Parathyroid adenoma (tissue), 2 donors: ENCODE measurements around the gene CSRNP2.
"Not testable (repeated sequence)": the region's sequence is repeated elsewhere in the genome, so short reads cannot be mapped to it uniquely, and the experiment has no call there.

Experiments
- H2AFZ ChIP-seq: fragments of 300-600 bp; sonication (generic); one replicate; pipeline ENCODE4 v1.7.0; 2017; ENCODE audit warnings: antibody characterized with exemption, mild to moderate bottlenecking
- H3K27ac ChIP-seq: fragments of 300-600 bp; sonication (generic); one replicate; pipeline ENCODE4 v1.7.0; 2017
- H3K27me3 ChIP-seq: fragments of 300-600 bp; sonication (generic); one replicate; pipeline ENCODE4 v1.7.0; 2017; ENCODE audit warnings: low read length; ENCODE audit not compliant: control insufficient read depth, insufficient read depth
- H3K36me3 ChIP-seq: fragments of 300-600 bp; sonication (generic); one replicate; pipeline ENCODE4 v1.7.0; 2017; ENCODE audit warnings: low read length; ENCODE audit not compliant: control insufficient read depth, insufficient read depth
- H3K4me1 ChIP-seq: fragments of 300-600 bp; sonication (generic); one replicate; pipeline ENCODE4 v1.7.0; 2017; ENCODE audit warnings: control low read depth
- H3K4me2 ChIP-seq: fragments of 300-600 bp; sonication (generic); one replicate; pipeline ENCODE4 v1.7.0; 2017; ENCODE audit warnings: low read length
- H3K4me3 ChIP-seq: fragments of 300-600 bp; sonication (generic); one replicate; pipeline ENCODE4 v1.7.0; 2017; ENCODE audit warnings: low read depth, low read length
- H3K79me2 ChIP-seq: fragments of 300-600 bp; sonication (generic); one replicate; pipeline ENCODE4 v1.7.0; 2017; ENCODE audit warnings: control low read depth
- H3K9ac ChIP-seq: fragments of 300-600 bp; sonication (generic); one replicate; pipeline ENCODE4 v1.7.0; 2017; ENCODE audit warnings: mild to moderate bottlenecking
- H3K9me3 ChIP-seq: fragments of 300-600 bp; sonication (generic); one replicate; pipeline ENCODE4 v1.7.0; 2017; ENCODE audit warnings: low read length; ENCODE audit not compliant: control insufficient read depth
- TF ChIP-seq, protein P1 (sequence below): fragments of 300-600 bp; sonication (generic); IDR thresholded peaks from one replicate; pipeline ENCODE4 v1.7.0; 2017; ENCODE audit warnings: antibody characterized with exemption, mild to moderate bottlenecking
- donor health status: primary hyperparathyroidism.

The CSRNP2 gene

DNA sequence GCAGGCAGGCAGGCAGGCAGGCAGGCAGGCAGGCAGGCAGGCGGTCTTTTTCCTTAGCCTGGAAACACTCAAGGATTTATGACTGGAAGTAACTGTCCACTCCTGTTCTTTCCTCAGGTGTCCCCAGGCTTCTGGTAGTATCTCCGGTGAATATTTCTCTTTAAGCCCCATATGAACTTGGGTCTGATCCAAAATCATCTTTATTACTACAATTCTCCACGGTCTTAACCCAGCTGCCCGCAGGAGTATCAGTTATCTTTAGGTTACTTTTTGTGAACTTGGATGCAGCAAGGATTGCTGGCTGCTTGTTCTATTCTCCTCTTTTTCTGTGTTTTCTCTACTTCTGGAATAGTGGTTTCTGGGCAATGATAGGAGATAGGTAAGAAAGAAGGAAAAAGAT lies 3.3 kb downstream of the CSRNP2 start:
- peaks cover 9% of the 10 kb centered on the region for H3K4me1 ChIP-seq
- H3K4me2 ChIP-seq = no peak overlapping the region
- TF ChIP-seq, protein P1, sequence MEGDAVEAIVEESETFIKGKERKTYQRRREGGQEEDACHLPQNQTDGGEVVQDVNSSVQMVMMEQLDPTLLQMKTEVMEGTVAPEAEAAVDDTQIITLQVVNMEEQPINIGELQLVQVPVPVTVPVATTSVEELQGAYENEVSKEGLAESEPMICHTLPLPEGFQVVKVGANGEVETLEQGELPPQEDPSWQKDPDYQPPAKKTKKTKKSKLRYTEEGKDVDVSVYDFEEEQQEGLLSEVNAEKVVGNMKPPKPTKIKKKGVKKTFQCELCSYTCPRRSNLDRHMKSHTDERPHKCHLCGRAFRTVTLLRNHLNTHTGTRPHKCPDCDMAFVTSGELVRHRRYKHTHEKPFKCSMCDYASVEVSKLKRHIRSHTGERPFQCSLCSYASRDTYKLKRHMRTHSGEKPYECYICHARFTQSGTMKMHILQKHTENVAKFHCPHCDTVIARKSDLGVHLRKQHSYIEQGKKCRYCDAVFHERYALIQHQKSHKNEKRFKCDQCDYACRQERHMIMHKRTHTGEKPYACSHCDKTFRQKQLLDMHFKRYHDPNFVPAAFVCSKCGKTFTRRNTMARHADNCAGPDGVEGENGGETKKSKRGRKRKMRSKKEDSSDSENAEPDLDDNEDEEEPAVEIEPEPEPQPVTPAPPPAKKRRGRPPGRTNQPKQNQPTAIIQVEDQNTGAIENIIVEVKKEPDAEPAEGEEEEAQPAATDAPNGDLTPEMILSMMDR = no peak
- no peaks in the 10 kb centered on the region for H3K27me3 ChIP-seq
- no peak overlapping the region for H2AFZ ChIP-seq
- no peak overlapping the region for H3K9ac ChIP-seq
- no peak overlapping the region for H3K27ac ChIP-seq
- no peaks in the 10 kb centered on the region for H3K9me3 ChIP-seq
- no peak overlapping the region for H3K4me3 ChIP-seq
- H3K36me3 ChIP-seq = no peaks in the 10 kb centered on the region
- H3K79me2 ChIP-seq = peaks cover 7% of the 10 kb centered on the region

DNA sequence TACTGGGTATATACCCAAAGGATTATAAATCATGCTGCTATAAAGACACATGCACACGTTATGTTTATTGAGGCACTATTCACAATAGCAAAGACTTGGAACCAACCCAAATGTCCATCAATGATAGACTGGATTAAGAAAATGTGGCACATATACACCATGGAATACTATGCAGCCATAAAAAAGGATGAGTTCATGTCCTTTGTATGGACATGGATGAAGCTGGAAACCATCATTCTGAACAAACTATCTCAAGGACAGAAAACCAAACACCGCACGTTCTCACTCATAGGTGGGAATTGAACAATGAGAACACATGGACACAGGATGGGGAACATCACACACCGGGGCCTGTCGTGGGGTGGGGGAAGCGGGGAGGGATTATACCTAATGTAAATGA lies 4.5 kb downstream of the CSRNP2 start:
- not testable (repeated sequence) for H3K9ac ChIP-seq, H3K4me3 ChIP-seq, H2AFZ ChIP-seq, H3K4me2 ChIP-seq, H3K36me3 ChIP-seq, H3K27me3 ChIP-seq, H3K4me1 ChIP-seq, H3K27ac ChIP-seq, H3K9me3 ChIP-seq
- H3K79me2 ChIP-seq = peaks cover 13% of the 10 kb centered on the region

DNA sequence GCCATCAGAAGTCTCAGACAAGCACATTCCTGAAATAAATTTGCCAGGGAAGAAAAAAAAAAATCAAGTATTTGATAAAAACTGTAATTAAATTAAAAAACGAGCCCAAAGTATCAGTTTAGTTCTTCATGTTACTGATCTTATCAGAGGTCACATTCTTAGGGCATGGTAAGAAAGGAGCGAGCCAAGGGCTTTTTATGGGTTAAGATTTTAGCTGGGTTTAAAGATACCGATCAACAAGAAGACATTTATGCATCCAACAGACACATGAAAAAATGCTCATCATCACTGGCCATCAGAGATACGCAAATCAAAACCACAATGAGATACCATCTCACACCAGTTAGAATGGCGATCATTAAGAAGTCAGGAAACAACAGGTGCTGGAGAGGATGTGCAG lies 5.0 kb downstream of the CSRNP2 start:
- H3K4me1 ChIP-seq, H3K9me3 ChIP-seq, H3K36me3 ChIP-seq, H3K4me3 ChIP-seq, H3K9ac ChIP-seq, H2AFZ ChIP-seq, H3K27me3 ChIP-seq: not testable (repeated sequence)
- Histone ChIP-seq H3K4me2 (peak overlapping the region; percentile 54), H3K79me2 (peaks cover 13% of the 10 kb centered on the region), H3K27ac (peak overlapping the region; percentile 2)

DNA sequence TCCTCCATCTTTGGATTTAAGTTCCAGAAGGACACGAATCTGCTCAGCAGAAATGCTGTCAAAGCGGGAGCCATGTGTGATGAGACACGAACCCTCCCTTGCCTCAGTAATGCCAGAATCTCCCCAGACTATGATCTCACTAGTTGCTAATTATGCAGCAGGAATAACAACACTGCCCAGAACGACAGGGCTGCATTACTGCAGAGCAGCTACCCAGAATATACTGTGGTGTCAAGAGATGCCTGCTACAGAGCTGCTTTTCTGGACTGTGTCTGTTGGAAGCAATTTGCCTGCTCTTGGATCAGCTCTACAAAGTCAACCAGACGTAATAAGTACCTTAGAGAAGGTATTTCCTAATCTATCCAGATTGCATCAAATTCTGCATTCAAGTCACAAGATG lies 5.5 kb downstream of the CSRNP2 start:
- H3K36me3 ChIP-seq = no peaks in the 10 kb centered on the region
- no peak overlapping the region for H3K9ac ChIP-seq
- peak overlapping the region; percentile 54 for H3K4me2 ChIP-seq
- peaks cover 9% of the 10 kb centered on the region for H3K4me1 ChIP-seq
- H3K27me3 ChIP-seq = no peaks in the 10 kb centered on the region
- no peak overlapping the region for H2AFZ ChIP-seq
- peak overlapping the region; percentile 2 for H3K27ac ChIP-seq
- TF ChIP-seq, protein P1 = no peak
- H3K4me3 ChIP-seq = no peak overlapping the region
- no peaks in the 10 kb centered on the region for H3K9me3 ChIP-seq
- H3K79me2 ChIP-seq = peaks cover 13% of the 10 kb centered on the region

DNA sequence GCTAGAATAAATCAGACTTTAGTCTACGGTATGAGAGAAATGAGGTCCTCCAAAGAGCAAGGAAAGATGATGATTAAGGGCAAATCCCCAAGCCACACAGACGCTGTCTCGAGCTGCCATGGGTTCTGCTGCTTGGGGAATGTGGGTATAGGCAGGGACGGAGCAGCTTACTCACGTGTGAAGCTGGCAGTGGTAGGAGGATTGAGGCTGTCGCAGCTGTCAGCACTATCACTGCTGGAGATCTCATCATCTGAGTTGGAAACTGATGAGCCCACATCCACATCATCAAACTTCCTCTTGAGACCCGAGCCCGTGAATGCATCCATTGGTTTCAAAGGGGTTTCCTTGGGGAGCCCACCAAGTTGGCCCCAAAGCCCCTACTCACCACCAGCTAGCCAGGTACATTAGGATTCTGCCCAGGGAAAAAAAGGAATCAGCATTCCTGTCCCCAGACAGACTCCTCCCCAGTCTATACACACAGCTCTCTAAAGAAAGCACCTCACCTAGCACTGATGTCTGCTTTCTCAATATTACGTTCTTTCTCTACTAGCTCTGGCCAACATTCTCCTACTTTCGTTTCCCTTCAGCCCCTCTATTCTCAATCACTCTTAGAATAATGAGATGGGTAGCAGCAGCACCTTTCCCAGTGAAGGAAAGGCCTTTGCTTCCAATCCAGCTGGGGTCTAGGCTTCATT lies 7.0 kb downstream of the CSRNP2 start:
- Histone ChIP-seq H3K4me3 (no peak overlapping the region), H3K4me1 (peaks cover 9% of the 10 kb centered on the region), H2AFZ (no peak overlapping the region), H3K27ac (no peak overlapping the region), H3K4me2 (peak overlapping the region; percentile 44), H3K9ac (no peak overlapping the region), H3K79me2 (peaks cover 18% of the 10 kb centered on the region), H3K27me3 (no peaks in the 10 kb centered on the region), H3K9me3 (no peaks in the 10 kb centered on the region), H3K36me3 (no peaks in the 10 kb centered on the region)
- TF ChIP-seq, protein P1 = no peak

DNA sequence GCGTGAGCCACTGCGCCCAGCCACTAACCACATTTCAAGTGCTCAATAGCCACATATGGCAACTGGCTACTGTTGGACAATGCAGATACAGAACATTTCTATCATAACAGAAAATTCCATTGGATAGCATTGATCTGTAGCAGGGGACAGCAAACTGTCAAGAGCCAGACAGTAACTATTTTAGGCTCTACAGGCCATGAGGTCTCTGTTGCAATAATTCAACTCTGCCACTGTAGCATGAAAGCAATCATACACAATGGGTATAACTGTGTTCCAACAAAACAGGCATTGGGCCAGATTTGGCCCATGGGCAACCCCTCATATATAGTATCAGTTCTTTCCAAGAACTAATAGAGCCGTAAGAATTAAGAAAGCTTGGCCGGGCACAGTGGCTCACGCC lies 8.0 kb downstream of the CSRNP2 start:
- Histone ChIP-seq H3K4me2 (no peak overlapping the region), H3K9me3 (no peaks in the 10 kb centered on the region), H3K9ac (no peak overlapping the region), H3K4me1 (peaks cover 9% of the 10 kb centered on the region), H2AFZ (no peak overlapping the region), H3K27ac (no peak overlapping the region), H3K4me3 (no peak overlapping the region), H3K79me2 (peaks cover 18% of the 10 kb centered on the region), H3K36me3 (no peaks in the 10 kb centered on the region), H3K27me3 (no peaks in the 10 kb centered on the region)
- TF ChIP-seq, protein P1 = no peak
